ENCODE measurements around the gene CEL. TPM values are rescaled to one million over a fixed set of nuclear protein-coding genes. Genes with fewer than 3 reads are reported as not detected.

Gene CEL
- total and polyA plus RNA-seq, 2 experiments from 2014 or later, result 0.27 to 2.3 TPM

GRCh38 chr9:133035669-133036068 is 26.1 kb upstream of the CEL start:
- Histone ChIP-seq H3K27ac (ENCODE audit: low read depth) (no peak overlapping the region), H3K4me1 (ENCODE audit: insufficient read depth) (peaks cover 4% of the 10 kb centered on the region; the same call in 1 of the 2 replicates), H3K27me3 (ENCODE audit: insufficient read depth) (no peaks in the 10 kb centered on the region), H3K79me2 (replicated peaks; ENCODE audit: insufficient read depth) (peaks cover 87% of the 10 kb centered on the region), H3K36me3 (ENCODE audit: insufficient read depth) (no peaks in the 10 kb centered on the region; the same call in 1 of the 2 replicates), H3K4me3 (no peak overlapping the region), H2AFZ (no peak overlapping the region), H4K20me1 (replicated peaks; ENCODE audit: insufficient read depth) (peaks cover 51% of the 10 kb centered on the region), H3F3A (replicated peaks; ENCODE audit: low read depth) (no peaks in the 10 kb centered on the region), H3K4me2 (no peak overlapping the region), H3K9me2 (ENCODE audit: insufficient read depth) (0 out of 2 replicates have a peak, but pooled peaks cover 3% of the 10 kb centered on the region)
- ATAC-seq (no peak), DNase-seq (ENCODE audit: low spot score) (no peak)
- no peak overlapping the region for H3K27ac Mint-ChIP-seq
- H3K9me3 Mint-ChIP-seq, result peaks cover 12% of the 10 kb centered on the region; the same call in 2 of the 3 replicates
- TF ChIP-seq NANOG (IDR thresholded peaks at IDR 0.05; ENCODE audit: borderline replicate concordance), result no peak
- TF ChIP-seq ETS1 (IDR thresholded peaks at IDR 0.05), result no peak
- TF ChIP-seq JUNB (IDR thresholded peaks at IDR 0.05; ENCODE audit: unreplicated experiment), result no peak
- no peak for TF ChIP-seq ZNF331 (CRISPR knock-in tag; IDR thresholded peaks at IDR 0.05; ENCODE audit: low read depth)
- TF ChIP-seq ZNF462 (CRISPR knock-in tag; IDR thresholded peaks at IDR 0.05), result no peak
- no peak for TF ChIP-seq STAT1 (IDR thresholded peaks at IDR 0.05; ENCODE audit: unreplicated experiment)
- no peak for TF ChIP-seq REST (IDR thresholded peaks at IDR 0.05; ENCODE audit: unreplicated experiment)
- no peak for TF ChIP-seq CTCF (conservative IDR thresholded peaks at IDR 0.05; ENCODE audit: low read depth in 2 of 2)
- no peak for TF ChIP-seq POLR2AphosphoS5 (IDR thresholded peaks at IDR 0.05; ENCODE audit: low read depth)
- TF ChIP-seq CREB1 (CRISPR knock-in tag; IDR thresholded peaks at IDR 0.05; ENCODE audit: low read depth), result no peak
- no peak for TF ChIP-seq EZH2phosphoT487 (IDR thresholded peaks at IDR 0.05; ENCODE audit: unreplicated experiment)
- no peak for TF ChIP-seq ZNF114 (CRISPR knock-in tag; IDR thresholded peaks at IDR 0.05)
- peaks cover 4% of the 10 kb centered on the region for H3K27me3 Mint-ChIP-seq (ENCODE audit: insufficient read depth, low read depth, poor library complexity)
- H3K4me1 Mint-ChIP-seq, result peaks cover 13% of the 10 kb centered on the region
- H3K36me3 Mint-ChIP-seq (ENCODE audit: low read depth), result peaks cover 24% of the 10 kb centered on the region
- no peak overlapping the region for H3K4me3 Mint-ChIP-seq
